Islet of Langerhans (tissue), 1 donor: Measurements from ENCODE around the gene TLE2.
"Not testable (repeated sequence)": the region's sequence is repeated elsewhere in the genome, so short reads cannot be mapped to it uniquely, and the experiment has no call there.

ENCODE experiments used
- FAIRE-seq: peaks from one replicate; lab custom pipeline; 2011; peaks lifted over from hg19 to GRCh38; lab: Jason Lieb, UNC

TLE2 gene

GRCh38 chr19:3055741-3056416 lies 26.8 kb upstream of the TLE2 start:
- FAIRE-seq: no peak

DNA sequence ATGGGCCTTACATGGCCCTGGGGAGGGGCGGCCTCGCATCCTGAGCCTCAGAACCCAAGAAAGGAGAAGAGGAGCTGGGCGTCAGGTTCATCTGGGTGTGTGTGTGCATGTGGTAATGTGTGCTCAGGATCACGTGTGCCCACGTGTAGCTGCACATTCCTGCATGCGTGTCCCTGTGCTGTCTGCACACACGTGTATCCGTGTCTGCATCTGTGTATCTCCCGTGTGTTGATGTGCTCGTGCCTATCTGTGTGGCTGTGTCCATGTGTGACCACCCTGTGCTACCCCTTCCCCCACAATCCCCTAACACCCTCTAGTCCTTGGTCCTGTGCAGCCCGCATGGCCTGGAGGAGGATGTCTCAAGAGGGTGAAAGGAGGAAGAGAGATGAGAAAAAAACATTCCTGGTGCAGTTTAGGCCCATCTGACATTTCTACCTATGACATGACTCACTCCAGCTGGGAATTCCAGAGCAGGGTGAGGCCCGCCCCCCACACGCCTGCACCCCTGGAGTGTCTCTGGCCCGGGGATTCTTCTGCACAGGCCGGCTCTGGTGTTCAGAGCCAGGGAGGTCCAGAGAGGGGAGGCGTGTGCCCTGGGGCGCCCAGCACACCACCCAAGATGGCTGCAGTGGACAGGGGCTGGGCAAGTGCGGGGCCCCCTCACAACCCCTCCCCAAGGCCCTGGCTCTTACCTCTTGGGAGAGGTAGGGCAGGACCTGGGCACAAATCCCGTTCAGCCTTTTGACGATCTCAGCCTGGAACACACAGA lies 26.1 kb upstream of the TLE2 start:
- no peak for FAIRE-seq

DNA sequence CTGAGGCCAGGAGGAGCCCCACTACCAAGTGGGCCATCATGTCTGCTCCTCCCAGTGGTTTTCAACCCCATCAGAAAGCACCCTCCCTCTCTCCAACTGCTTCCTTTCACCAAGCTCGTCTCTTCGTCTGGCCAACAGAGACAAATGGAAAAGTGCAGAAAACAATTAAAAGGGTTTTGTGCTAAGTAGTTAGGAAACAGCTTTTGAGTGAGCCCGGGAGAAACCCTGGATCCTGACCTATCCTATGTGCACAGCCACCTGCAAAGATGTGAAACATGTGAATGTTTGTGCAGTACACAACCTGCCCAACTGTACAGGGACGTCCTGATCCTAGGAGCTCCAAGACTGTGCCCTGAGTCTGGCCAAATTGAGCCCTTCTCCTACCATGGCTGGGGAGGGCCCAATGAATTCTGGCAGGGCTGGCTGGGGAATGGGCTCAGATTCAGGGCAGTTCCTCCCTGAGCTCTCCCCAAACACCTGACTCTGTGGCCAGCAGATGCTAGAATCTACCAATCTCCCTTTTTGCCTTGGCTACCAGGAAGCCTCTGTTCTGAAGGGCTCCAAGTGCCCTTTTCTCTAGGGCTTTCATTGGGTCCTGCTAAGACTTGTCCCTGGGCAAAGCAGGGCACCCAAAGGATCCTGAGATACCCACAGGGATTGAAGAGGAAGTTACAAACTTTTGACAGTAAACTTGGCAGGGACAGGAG lies 25.3 kb upstream of the TLE2 start:
- FAIRE-seq: no peak

GRCh38 chr19:3053780-3054179 lies 24.7 kb upstream of the TLE2 start:
- no peak for FAIRE-seq

DNA sequence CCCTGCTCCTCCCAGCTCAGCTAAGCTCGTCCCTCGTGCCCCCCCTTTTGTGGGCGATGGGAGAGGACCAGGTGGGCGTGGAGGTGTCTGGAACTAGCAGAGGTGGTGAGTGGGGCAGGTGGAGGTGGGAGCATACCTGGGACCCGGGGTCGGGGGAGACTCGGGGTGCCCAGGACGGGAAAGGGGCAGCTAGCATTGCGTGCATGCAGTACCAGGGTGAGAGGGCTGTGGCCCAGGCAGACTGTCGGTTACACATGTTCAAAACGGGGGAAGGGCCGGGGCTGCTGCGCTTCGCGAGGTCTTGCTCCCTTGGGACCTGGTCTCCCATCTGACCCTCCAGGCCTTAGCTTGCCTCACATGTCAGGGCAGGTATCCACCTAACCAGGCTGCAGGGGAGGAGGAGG lies 24.1 kb upstream of the TLE2 start:
- no peak for FAIRE-seq

- FAIRE-seq: not testable (repeated sequence)
These were observed 20.9 kb upstream of the TLE2 start for GRCh38 chr19:3050016-3050415.

DNA sequence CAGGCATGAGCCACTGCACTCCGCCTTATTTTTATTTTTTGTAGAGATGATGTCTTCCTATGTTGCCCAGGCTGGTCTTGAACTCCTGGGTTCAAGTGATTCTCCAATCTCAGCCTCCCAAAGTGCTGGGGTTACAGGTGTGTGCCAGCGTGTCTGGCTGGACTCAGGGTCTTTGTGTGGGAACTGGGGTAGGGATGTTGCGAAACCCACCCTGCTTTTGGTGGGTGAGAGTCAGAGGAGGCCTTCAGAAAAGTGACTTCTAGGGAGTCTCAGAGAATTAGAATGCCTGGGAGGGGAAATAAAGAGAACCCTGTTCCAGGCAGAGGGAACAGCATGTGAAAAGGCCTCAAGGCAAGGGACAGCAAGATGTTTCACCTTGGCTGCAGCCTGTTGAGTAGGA lies 20.0 kb upstream of the TLE2 start:
- no peak for FAIRE-seq

DNA sequence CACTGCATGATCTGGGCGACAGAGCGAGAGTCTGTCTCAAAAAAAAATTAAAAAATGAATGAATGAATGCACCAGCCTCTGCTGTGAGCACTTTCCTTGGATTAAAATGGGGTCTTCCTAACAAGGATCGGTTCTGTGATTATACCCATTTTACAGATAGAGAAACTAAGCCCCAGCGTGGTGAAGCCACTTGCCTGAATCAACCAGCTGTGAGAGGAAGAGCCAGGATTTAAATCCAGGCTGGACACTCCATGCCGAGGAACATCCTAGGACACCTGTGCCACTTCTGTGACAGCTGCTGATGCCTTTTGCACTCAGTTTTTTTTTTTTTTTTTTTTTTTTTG lies 19.1 kb upstream of the TLE2 start:
- FAIRE-seq: no peak

GRCh38 chr19:3047496-3048189 lies 18.6 kb upstream of the TLE2 start:
- FAIRE-seq: no peak

DNA sequence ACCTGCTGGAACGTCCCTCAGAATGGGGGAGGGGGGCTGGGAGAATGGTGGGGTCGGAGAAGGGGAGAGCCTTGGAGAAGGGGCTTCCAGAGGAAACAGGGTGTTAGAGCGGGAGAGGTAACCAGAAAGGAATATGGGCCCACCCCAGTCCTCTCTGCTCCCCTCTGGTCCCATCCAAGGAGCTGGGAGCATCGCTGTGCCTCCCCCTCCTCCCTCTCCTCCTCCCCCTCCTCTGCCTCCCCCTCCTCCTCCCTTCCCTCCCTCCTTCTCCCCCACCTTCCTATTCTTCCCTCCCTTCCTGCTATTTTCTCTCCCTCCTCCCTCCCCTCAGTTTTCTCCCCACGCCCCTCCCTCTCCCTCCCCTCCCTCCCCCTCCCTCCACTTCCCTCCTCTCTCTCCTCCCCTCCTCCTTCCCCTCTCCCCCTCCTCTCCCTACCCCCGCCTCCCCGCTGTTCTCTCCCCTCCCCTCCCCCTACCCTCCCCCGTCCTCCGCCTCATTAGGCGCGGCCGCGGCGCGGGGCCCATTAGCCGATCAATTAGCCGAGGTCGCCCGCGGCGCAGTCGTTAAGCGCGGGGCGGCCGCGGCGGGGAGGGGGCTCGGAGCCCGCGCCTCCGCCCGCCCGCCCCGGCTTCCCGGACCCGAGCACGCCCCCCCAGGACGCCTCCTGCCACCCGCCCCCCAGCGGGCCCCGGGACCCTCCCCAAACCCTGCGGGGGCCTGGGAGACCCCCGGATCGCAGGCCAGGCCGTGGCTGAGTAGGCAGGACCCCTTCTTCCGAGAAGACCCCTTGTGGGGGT lies 17.8 kb upstream of the TLE2 start:
- no peak for FAIRE-seq

- no peak for FAIRE-seq
These were observed 17.0 kb upstream of the TLE2 start for GRCh38 chr19:3045885-3046697.

DNA sequence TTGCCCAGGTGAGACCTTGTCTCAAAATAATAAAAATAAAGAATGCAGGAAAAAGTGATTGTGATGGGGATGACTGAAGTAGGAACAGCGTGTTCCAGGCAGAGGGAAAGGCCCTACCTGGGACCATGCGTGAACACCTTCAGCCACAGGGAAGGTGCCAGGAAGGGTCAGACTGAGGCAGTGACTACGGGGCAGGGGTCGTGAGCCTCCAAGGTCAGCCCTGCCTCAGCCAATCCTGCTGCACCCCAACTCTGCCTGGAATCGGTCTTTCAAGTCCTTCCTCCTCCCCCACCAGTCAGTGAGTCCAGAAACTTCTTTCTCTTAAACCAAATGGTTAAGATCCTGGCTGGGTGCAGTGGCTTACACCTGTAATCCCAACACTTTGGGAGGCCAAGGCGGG lies 16.1 kb upstream of the TLE2 start:
- no peak for FAIRE-seq

DNA sequence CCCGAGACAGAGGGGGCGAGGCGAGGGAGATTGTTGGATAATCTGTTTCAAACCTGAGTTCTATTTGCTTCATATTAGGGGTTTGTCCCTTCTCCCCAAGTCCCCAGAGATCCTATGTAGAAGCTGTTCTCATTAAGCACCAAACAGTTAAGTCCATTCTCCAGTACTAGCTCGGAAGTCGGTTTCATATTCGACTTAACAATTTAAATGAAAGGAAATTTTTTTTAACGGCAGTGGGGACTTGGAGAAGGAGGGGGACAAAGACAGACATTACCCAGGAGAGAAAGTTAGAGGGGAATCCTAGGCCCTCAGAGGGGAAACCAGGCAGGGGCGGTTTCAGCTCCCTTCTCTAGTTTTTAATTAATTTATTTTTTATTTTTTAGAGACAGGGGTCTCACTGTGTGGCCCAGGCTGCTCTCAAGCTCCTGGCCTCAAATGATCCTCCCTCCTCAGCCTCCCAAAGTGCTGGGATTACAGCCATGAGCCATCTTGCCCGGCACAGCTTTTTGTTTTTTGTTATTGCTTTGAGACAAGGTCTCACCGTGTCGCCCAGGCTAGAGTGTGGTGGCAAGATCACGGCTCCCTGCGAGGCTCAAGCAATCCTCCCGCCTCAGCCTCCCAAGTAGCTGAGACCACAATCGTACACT lies 13.7 kb upstream of the TLE2 start:
- FAIRE-seq: no peak

DNA sequence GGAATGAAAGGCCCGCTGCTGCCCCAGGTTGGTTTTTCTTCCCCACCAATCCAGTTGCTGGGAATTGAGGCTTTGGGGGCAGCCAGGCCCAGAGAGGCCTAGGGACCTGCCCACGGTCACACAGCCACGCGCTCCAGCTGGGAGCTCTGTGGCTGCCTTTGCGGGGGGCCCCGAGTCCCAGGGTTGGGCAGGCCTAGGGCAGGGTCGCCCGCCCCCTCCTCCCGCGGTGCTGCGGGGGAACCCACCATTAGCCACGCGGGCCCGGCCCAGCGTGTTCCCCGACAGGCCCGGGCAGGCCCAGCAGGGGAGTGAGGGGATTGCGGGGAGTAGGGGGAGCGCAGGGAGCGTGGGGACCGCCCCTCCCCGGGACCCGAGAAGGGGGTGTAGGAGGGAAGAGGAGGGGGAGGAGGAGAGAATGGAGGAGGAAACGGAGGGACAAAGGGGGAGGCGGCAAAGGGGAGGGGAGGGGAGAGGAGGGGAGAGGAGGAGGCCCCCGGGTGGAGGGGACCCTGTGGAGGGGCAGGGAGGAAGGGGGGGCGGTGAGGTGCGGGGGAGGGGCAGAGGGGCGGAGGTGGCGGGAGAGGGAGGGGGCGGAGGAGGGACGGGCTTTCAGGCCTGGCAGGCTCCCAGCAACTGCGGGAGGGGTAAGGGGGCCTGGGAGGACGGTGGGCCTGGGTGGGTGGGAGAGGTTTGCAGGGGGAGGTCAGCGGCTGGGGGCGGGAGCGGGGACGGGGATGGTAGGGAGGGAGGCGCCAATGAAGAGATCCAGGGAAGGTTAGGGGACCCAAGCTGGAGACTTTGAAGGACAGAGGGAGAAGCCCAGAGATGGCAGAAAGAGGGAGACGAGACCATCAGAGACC lies 12.9 kb upstream of the TLE2 start:
- no peak for FAIRE-seq

DNA sequence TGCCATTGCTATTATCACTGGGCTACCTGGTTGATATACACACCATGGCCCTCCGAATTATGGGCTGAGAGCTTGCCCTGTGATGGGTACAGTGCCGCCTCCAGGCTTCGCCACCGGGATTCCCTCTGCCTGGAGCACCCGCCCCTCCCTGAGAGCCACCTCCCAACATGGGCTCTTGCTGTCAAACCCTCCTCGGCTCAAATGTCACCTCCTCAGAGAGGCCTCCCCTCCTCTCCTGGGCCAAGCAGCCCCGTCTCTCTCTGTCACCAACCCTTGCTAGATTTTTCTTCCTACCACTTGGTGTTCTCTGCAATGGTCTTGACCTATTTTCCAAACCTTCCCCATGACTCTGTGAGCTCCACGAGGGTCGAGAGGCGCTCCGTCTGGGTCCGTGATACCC lies 12.2 kb upstream of the TLE2 start:
- no peak for FAIRE-seq

GRCh38 chr19:3039641-3040077 lies 10.6 kb upstream of the TLE2 start:
- no peak for FAIRE-seq

DNA sequence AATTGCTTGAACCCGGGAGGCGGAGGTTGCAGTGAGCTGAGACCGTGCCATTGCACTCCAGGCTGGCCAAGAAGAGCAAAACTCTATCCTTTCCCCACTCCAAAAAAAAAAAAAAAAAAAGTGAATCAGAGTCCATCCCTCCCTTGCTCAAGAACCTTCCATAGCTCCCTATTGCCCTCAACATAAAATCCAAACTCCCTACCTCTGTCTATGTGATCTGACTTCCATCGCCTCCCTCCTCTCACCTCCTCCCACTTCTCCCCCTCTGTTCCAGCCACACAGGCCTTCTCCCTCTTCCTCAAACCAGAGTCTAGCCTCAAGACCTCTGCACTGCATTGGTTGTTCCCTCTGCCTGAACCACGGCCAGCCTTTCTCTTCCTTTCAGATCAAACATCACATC lies 10.0 kb upstream of the TLE2 start:
- FAIRE-seq: no peak

GRCh38 chr19:3038214-3038613 lies 9.1 kb upstream of the TLE2 start:
- FAIRE-seq: no peak

DNA sequence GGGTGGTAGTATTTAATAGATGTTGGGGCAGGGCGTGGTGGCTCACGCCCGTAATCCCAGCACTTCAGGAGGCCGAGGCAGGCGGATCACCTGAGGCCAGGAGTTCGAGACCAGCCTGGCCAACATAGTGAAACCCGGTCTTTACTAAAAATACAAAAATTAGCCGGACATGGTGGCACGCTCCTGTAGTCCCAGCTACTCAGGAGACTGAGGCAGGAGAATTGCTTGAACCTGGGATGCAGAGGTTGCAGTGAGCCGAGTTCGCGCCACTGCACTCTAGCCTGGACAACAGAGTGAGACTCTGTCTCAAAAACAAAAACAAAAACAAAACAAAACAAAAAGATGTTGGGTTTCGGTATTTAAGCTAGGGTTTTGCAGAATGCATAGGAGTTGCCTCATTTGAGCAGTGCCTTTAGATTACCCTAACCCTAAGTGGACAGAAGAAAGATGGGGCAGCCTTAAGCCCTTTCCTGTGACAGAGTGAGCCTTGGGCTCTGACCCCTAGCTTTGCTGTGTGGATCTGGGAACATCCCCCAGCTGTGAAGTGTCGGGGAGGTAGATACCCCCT lies 8.0 kb upstream of the TLE2 start:
- not testable (repeated sequence) for FAIRE-seq
